ENCODE measurements around the gene SAC3D1.
A peak's percentile ranks its signal among the peaks of the same experiment; 100 is the strongest.

DNA sequence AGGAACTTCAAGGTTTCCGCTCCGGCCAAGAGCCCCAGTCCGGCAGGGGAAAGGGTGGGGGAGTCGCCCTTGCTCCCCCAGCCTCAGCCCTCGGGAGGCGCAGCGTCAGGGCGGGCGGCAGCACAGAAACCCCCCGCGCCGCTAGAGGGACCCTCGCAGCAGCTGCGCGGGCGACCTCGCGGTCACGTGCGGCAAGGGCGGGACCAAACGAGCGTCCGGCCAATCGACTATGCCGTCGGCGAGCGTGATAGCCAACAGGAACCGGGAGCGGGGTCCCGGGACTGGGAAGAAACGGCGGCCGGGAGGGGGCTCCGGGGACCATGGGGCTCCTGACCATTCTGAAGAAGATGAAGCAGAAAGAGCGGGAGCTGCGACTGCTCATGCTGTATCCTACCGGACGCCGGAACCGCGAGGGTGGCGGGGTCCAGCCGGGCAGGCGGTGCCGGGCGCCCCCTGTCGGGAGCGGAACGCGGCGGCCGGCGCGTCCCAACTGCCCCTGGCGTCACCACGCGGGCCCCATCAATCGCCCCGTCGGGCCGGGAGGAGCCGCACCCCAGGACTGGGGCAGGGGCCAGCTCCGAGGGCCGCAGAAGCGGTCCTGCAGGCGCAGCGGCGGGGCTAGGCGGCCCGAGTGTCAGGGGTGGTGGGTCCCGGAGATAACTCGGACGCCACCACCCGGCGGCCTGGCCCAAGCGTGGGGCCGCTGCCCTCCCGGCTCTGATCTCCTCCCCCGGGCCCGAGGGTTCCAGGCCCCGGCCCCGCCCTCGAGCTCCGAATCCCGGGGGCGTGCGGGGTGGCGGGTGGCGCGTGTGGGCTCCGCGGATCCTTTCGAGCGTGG lies 26.9 kb upstream of the SAC3D1 start, which contains the start of gene ARL2:
- TF ChIP-seq CTCF (conservative IDR thresholded peaks at IDR 0.05 in 1 of 2, IDR thresholded peaks at IDR 0.05 in 1 of 2; ENCODE audit: low read depth in 1 of 2, low read length in 2 of 2) (peak; percentile 34 to 71), EZH2 (IDR thresholded peaks at IDR 0.05; ENCODE audit: low read length, missing control alignments) (no peak)

Data from fibroblast of lung (primary cell).